BE2C (cell line): ENCODE data around the gene CXCL10.
"Not testable (repeated sequence)": the region's sequence is repeated elsewhere in the genome, so short reads cannot be mapped to it uniquely, and the experiment has no call there.

ENCODE experiments used
- DNase-seq: peaks from one replicate; pipeline ENCODE4 v3.0.0-alpha.2; 2020
- H3K27me3 ChIP-seq: fragments of 250-450 bp; sonication (Bioruptor Pico); 2 replicates; pipeline ENCODE4 v1.5.1; 2020; ENCODE audit warnings: mild to moderate bottlenecking
- H3K36me3 ChIP-seq: fragments of 250-450 bp; sonication (Bioruptor Pico); 2 replicates; pipeline ENCODE4 v1.5.1; 2020; ENCODE audit warnings: mild to moderate bottlenecking
- H3K4me1 ChIP-seq: fragments of 250-450 bp; sonication (Bioruptor Pico); 2 replicates; pipeline ENCODE4 v1.5.1; 2020
- H3K4me3 ChIP-seq: 2 replicates; pipeline ENCODE4 v1.5.1; 2011; ENCODE audit warnings: low read depth, low read length
- H3K9me3 ChIP-seq: fragments of 250-450 bp; sonication (Bioruptor Pico); 2 replicates; pipeline ENCODE4 v1.5.1; 2020
- CTCF ChIP-seq: IDR thresholded peaks from 2 replicates; pipeline ENCODE4 v1.5.1; 2012; ENCODE audit warnings: mild to moderate bottlenecking, low read depth, low read length

Gene CXCL10

GRCh38 chr4:76053730-76054129 lies 30.4 kb upstream of the CXCL10 start:
- no peak overlapping the region for H3K4me3 ChIP-seq
- H3K4me1 ChIP-seq = no peaks in the 10 kb centered on the region; the same call in 1 of the 2 replicates
- H3K27me3 ChIP-seq = peaks cover 47% of the 10 kb centered on the region
- no peaks in the 10 kb centered on the region for H3K9me3 ChIP-seq
- no peak for TF ChIP-seq CTCF
- no peaks in the 10 kb centered on the region for H3K36me3 ChIP-seq
- no peak for DNase-seq

- H3K9me3 ChIP-seq, H3K36me3 ChIP-seq, H3K4me1 ChIP-seq, H3K4me3 ChIP-seq, DNase-seq: not testable (repeated sequence)
- peaks cover 21% of the 10 kb centered on the region for H3K27me3 ChIP-seq
Observed at GRCh38 chr4:76050560-76051050, 27.3 kb upstream of the CXCL10 start.

GRCh38 chr4:76049860-76050416 lies 26.6 kb upstream of the CXCL10 start:
- DNase-seq, H3K4me3 ChIP-seq, H3K36me3 ChIP-seq, H3K4me1 ChIP-seq, H3K9me3 ChIP-seq: not testable (repeated sequence)
- peaks cover 14% of the 10 kb centered on the region for H3K27me3 ChIP-seq

- H3K36me3 ChIP-seq, H3K4me3 ChIP-seq, H3K9me3 ChIP-seq, H3K4me1 ChIP-seq, H3K27me3 ChIP-seq, DNase-seq: not testable (repeated sequence)
Observed at GRCh38 chr4:76044686-76045085, 21.4 kb upstream of the CXCL10 start.

- not testable (repeated sequence) for H3K9me3 ChIP-seq, DNase-seq, H3K4me3 ChIP-seq
Observed at GRCh38 chr4:76043306-76043705, 20.0 kb upstream of the CXCL10 start.

GRCh38 chr4:76042241-76042998 lies 19.1 kb upstream of the CXCL10 start:
- not testable (repeated sequence) for H3K36me3 ChIP-seq, DNase-seq, H3K9me3 ChIP-seq, H3K4me3 ChIP-seq, H3K27me3 ChIP-seq, H3K4me1 ChIP-seq

More at GRCh38 chr4:76043306-76043705, 20.0 kb upstream of the CXCL10 start:
- not testable (repeated sequence) for H3K36me3 ChIP-seq, H3K4me1 ChIP-seq, H3K27me3 ChIP-seq

- Histone ChIP-seq H3K27me3 (peaks cover 25% of the 10 kb centered on the region), H3K4me1 (no peaks in the 10 kb centered on the region), H3K9me3 (no peaks in the 10 kb centered on the region), H3K36me3 (no peaks in the 10 kb centered on the region), H3K4me3 (no peak overlapping the region)
- DNase-seq = no peak
- TF ChIP-seq CTCF = no peak
Observed at GRCh38 chr4:76036855-76037254, 13.6 kb upstream of the CXCL10 start.

GRCh38 chr4:76035799-76036380 lies 12.6 kb upstream of the CXCL10 start, which contains the start of gene CXCL11:
TSS of gene CXCL11 (minus strand) at chr4:76036070. CDS start at chr4:76035987, 83 bp downstream.
- Histone ChIP-seq H3K4me3 (no peak within 1 kb of the TSS), H3K36me3 (no peaks in the 10 kb centered on the region), H3K9me3 (no peaks in the 10 kb centered on the region), H3K4me1 (no peaks in the 10 kb centered on the region), H3K27me3 (peaks cover 30% of the 10 kb centered on the region)
- no peak for TF ChIP-seq CTCF
- no peak for DNase-seq
